T-cell (primary cell): Measurements from ENCODE around the gene EGLN1. TPM values are rescaled to one million over a fixed set of nuclear protein-coding genes. Genes with fewer than 3 reads are reported as not detected.

Experiments
- ATAC-seq, 4 experiments: fragments of 200-7000 bp in 3 of 4; fragments of 150-1000 bp in 1 of 4; cut with Tn5 transposase; replicated peaks in 1 of 4; 1 replicate in 3 of 4; 2 replicates in 1 of 4; pipeline ENCODE4 v1.10.0; 2021; ENCODE audit warnings: moderate library complexity in 3 of 4, mild to moderate bottlenecking in 2 of 4, moderate number of reproducible peaks in 1 of 4
- CTCF ChIA-PET, 2 donors: fragments of 300-600 bp; sonication (Branson Sonifier 250); formaldehyde crosslinking; loops; one replicate each; lab custom pipeline; 2022; ENCODE audit warnings: antibody characterized with exemption in 2 of 2; lab: Charles Lee
- POLR2A ChIA-PET, 2 donors: fragments of 300-600 bp; sonication (Branson Sonifier 250); formaldehyde crosslinking; loops; one replicate each; lab custom pipeline; 2022; ENCODE audit warnings: antibody characterized with exemption in 2 of 2; lab: Charles Lee
- DNase-seq, 35 experiments: peaks; one replicate each; pipeline versions ENCODE4 v3.0.0 to v3.0.0-alpha.2; 2013 to 2023
- H3K27ac ChIP-seq: one replicate; pipeline ENCODE4 v1.5.1; 2013; ENCODE audit warnings: low read length
- H3K27me3 ChIP-seq, 2 experiments: replicated peaks in 1 of 2; 1 replicate in 1 of 2; 2 replicates in 1 of 2; pipeline versions ENCODE4 v1.6.1 to v1.7.0; 2013; ENCODE audit warnings: low read length in 1 of 2, mixed read lengths in 1 of 2; ENCODE audit not compliant: control insufficient read depth in 2 of 2, insufficient read depth in 2 of 2; ENCODE audit errors: extremely low read depth in 1 of 2
- H3K36me3 ChIP-seq, 2 donors: 1 replicate in 1 of 2; 2 replicates in 1 of 2; pipeline versions ENCODE4 v1.6.1 to v1.7.0; 2013; ENCODE audit warnings: low read length in 1 of 2; ENCODE audit not compliant: control insufficient read depth in 2 of 2, insufficient read depth in 1 of 2; ENCODE audit errors: extremely low read depth in 1 of 2
- H3K4me1 ChIP-seq, 2 experiments: 1 replicate in 1 of 2; 2 replicates in 1 of 2; pipeline versions ENCODE4 v1.6.1 to v1.7.0; 2013; ENCODE audit warnings: low read length in 2 of 2, mixed read lengths in 1 of 2; ENCODE audit not compliant: insufficient read depth in 2 of 2, control insufficient read depth in 1 of 2; ENCODE audit errors: extremely low read depth in 1 of 2
- H3K4me3 ChIP-seq, 2 donors: 1 replicate in 1 of 2; 2 replicates in 1 of 2; pipeline versions ENCODE4 v1.5.1 to v1.7.0; 2013; ENCODE audit warnings: mild to moderate bottlenecking in 2 of 2, low read length in 1 of 2, moderate library complexity in 1 of 2; ENCODE audit not compliant: control insufficient read depth in 1 of 2; ENCODE audit errors: extremely low read depth in 1 of 2
- H3K9me3 ChIP-seq: 2 replicates; pipeline ENCODE4 v1.7.0; 2013
- H3K27ac Mint-ChIP-seq, 2 donors: one replicate each; pipeline ENCODE4 v1.8.0; 2020 to 2021; ENCODE audit warnings: mild to moderate bottlenecking in 2 of 2, mixed read lengths in 2 of 2
- H3K27me3 Mint-ChIP-seq, 2 donors: one replicate each; pipeline ENCODE4 v1.8.0; 2021 to 2022; ENCODE audit warnings: mixed read lengths in 2 of 2
- H3K36me3 Mint-ChIP-seq: one replicate; pipeline ENCODE4 v1.8.0; 2021; ENCODE audit warnings: mixed read lengths
- H3K4me1 Mint-ChIP-seq, 3 donors: one replicate each; pipeline ENCODE4 v1.8.0; 2020 to 2022; ENCODE audit warnings: mixed read lengths in 3 of 3, mild to moderate bottlenecking in 1 of 3
- H3K4me3 Mint-ChIP-seq, 3 donors: one replicate each; pipeline ENCODE4 v1.8.0; 2020 to 2022; ENCODE audit warnings: mild to moderate bottlenecking in 3 of 3, mixed read lengths in 3 of 3, moderate library complexity in 3 of 3
- H3K9me3 Mint-ChIP-seq, 3 donors: one replicate each; pipeline ENCODE4 v1.8.0; 2020 to 2022; ENCODE audit warnings: mixed read lengths in 3 of 3
- WGBS: methylation state at CpG from one replicate; pipeline ENCODE4 v1.1.5; 2013; ENCODE audit warnings: missing lambda C conversion rate; ENCODE audit not compliant: insufficient coverage; 5-methylcytosine and 5-hydroxymethylcytosine counted together
- total RNA-seq, 35 experiments: library from RNA in 6 of 35; stranded (reverse) in 6 of 35; fragments of 120-200 nt in 1 of 35; gene quantifications; one replicate each; pipeline versions ENCODE4 v1.2.1 to v1.2.4 and lab custom pipeline; 2013 to 2026

EGLN1 gene
- total RNA-seq, 5 donors from 2014 or later (not counting 1 experiment from before 2014, with no cell fraction given), result 13.9 to 20.8 (median 18.5) TPM

- H3K27me3 ChIP-seq, result no peaks in the 10 kb centered on the region
- ATAC-seq (no peak), DNase-seq (no peak)
- 97% methylated on average over 4 of the region's 6 CpGs for WGBS
- H3K27me3 Mint-ChIP-seq, result no peaks in the 10 kb centered on the region
- H3K4me1 ChIP-seq, result peaks cover 0 to 4% of the 10 kb centered on the region in 2 experiments
- H3K9me3 ChIP-seq, result no peaks in the 10 kb centered on the region
- H3K27ac Mint-ChIP-seq, result no peak overlapping the region
- POLR2A ChIA-PET, result interaction anchor here in 1 of 2 donors (0.7 kb wide), 1 partner anchor 375 kb away, joined by 3 read pairs; no protein-coding TSS in a partner anchor
- CTCF ChIA-PET, result no interaction called here
- H3K4me3 Mint-ChIP-seq, result no peak overlapping the region
- no peak overlapping the region for H3K4me3 ChIP-seq
- peaks cover 0 to 6% of the 10 kb centered on the region in 2 donors for H3K36me3 ChIP-seq
- peaks cover 23% of the 10 kb centered on the region for H3K36me3 Mint-ChIP-seq
- peaks cover 17 to 34% (median 32%) of the 10 kb centered on the region in 3 donors for H3K4me1 Mint-ChIP-seq
- no peak overlapping the region for H3K27ac ChIP-seq
- no peaks in the 10 kb centered on the region for H3K9me3 Mint-ChIP-seq
These were observed 13.5 kb downstream of the EGLN1 start for GRCh38 chr1:231408528-231409094.

DNA sequence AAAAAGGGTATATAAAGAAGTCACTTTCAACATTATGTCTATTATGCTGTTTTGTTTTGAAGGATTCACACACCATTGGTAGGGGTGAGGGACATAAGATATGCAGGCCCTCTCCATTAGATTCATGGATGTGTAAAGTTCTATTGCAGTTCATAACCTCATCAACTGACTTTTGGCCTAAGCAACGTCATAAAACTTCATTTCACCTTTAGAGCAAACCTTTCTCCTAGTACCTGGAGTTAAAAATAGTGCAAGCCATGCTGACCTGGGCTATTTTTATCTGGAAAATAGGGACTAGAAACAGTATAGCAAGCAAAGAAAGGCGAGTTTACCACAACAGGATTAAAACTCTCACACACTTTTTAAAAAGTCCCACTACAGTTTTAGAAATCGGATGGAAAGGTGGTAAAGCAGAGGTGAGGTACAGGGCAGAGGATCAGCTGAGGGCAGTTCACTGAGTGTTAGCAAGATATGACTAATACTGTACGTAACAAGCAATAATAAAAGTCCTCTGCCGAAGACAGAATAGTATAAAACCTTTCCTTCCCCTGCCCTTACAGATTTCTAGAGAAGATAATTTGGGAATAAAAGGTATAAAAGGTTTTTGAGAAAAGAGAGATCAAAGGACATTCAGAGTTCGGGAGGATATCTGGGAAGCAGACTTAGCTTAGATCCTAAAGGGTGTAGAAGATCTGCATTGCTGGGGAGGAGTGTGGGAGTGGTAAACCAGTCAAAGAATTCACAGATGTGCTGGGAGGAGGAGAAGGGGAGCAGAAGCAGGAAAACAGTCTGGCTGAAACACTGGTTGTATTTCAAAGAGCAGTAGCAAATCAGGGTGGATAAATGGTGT is 14.3 kb downstream of the EGLN1 start:
- DNase-seq, result no peak
- Histone ChIP-seq H3K4me1 (no peaks in the 10 kb centered on the region), H3K27me3 (no peaks in the 10 kb centered on the region), H3K9me3 (no peaks in the 10 kb centered on the region), H3K27ac (no peak overlapping the region), H3K36me3 (peaks cover 0 to 6% of the 10 kb centered on the region in 2 donors), H3K4me3 (no peak overlapping the region)
- Mint-ChIP-seq H3K36me3 (peaks cover 16% of the 10 kb centered on the region), H3K4me3 (no peak overlapping the region), H3K27ac (no peak overlapping the region), H3K9me3 (no peaks in the 10 kb centered on the region), H3K4me1 (peaks cover 8 to 29% (median 27%) of the 10 kb centered on the region in 3 donors), H3K27me3 (no peaks in the 10 kb centered on the region)
- no peak for ATAC-seq
- CTCF ChIA-PET, result no interaction called here
- WGBS, result 77% methylated on average over 1 of the region's 6 CpGs
- POLR2A ChIA-PET, result interaction anchor here in 1 of 2 donors (0.7 kb wide), 1 partner anchor 376 kb away, joined by 3 read pairs; no protein-coding TSS in a partner anchor

GRCh38 chr1:231407049-231407448 is 15.0 kb downstream of the EGLN1 start:
- Mint-ChIP-seq H3K36me3 (peaks cover 9% of the 10 kb centered on the region), H3K9me3 (no peaks in the 10 kb centered on the region), H3K4me1 (peaks cover 7 to 22% (median 21%) of the 10 kb centered on the region in 3 donors), H3K27me3 (no peaks in the 10 kb centered on the region), H3K4me3 (no peak overlapping the region), H3K27ac (no peak overlapping the region)
- Histone ChIP-seq H3K4me1 (no peaks in the 10 kb centered on the region), H3K27me3 (no peaks in the 10 kb centered on the region), H3K27ac (no peak overlapping the region), H3K4me3 (no peak overlapping the region), H3K9me3 (no peaks in the 10 kb centered on the region), H3K36me3 (peaks cover 0 to 6% of the 10 kb centered on the region in 2 donors)
- DNase-seq (no peak), ATAC-seq (no peak)
- CTCF ChIA-PET, result no interaction called here
- no CpG with 5 or more reads among the region's 3 CpGs for WGBS
- POLR2A ChIA-PET, result no interaction called here

DNA sequence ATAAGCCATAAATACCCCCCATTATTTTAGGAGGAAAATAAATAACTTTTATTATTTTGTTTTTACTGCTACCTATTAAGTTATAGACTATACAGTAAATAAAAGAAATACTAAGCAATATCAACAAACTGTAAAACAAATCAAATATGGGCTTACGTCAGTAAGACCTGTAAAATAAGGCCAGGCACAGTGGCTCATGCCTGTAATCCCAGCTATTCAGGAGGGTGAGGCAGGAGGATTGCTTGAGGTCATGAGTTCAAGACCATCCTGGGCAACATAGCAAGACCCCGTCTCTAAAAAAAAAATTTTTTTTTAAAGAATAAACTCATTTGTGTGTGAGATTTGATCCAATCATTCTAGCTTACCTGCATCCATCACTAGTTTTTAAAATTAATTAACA is 17.8 kb downstream of the EGLN1 start:
- H3K36me3 Mint-ChIP-seq, result peaks cover 9% of the 10 kb centered on the region
- H3K36me3 ChIP-seq, result peaks cover 0 to 6% of the 10 kb centered on the region in 2 donors
- H3K4me1 ChIP-seq, result no peaks in the 10 kb centered on the region
- ChIA-PET POLR2A (interaction anchor here (0.6 to 0.7 kb wide), 2 partner anchors 42 to 199 kb away, joined by 4 to 5 read pairs; no protein-coding TSS in a partner anchor), CTCF (interaction anchor here (0.6 to 1.9 kb wide), 6 partner anchors 10 to 1754 kb away, joined by 3 to 17 read pairs (median 5); partner anchors contain the start of genes EXOC8 (in 1 of the 2) and SPRTN (in 1 of the 2))
- peaks cover 16 to 36% (median 34%) of the 10 kb centered on the region in 3 donors for H3K4me1 Mint-ChIP-seq
- H3K4me3 Mint-ChIP-seq, result no peak overlapping the region
- H3K4me3 ChIP-seq, result no peak overlapping the region
- WGBS, result 100% methylated on average over 1 of the region's 2 CpGs
- ATAC-seq (no peak), DNase-seq (no peak)
- H3K9me3 Mint-ChIP-seq, result no peaks in the 10 kb centered on the region
- no peaks in the 10 kb centered on the region for H3K9me3 ChIP-seq
- no peak overlapping the region for H3K27ac ChIP-seq
- no peak overlapping the region for H3K27ac Mint-ChIP-seq
- no peaks in the 10 kb centered on the region for H3K27me3 Mint-ChIP-seq
- H3K27me3 ChIP-seq, result no peaks in the 10 kb centered on the region

DNA sequence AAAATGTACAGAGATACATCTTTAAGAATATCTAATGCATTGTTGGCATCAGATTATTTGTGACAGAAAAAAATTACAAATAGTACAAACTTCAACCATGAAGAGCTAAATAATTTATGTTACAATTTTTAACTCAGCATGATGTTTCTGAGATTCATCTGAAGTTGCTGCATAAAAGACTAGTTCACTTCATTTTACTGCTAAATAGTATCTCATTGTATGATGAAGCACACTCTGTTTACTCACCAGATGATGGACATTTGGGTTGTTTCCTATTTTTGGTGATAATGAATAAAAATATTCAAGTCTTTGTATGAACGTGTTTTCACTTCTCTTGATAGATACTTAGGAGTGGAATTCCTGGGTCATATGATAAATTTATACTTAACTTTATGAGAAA is 20.6 kb downstream of the EGLN1 start:
- peaks cover 42 to 59% (median 58%) of the 10 kb centered on the region in 3 donors for H3K4me1 Mint-ChIP-seq
- no peaks in the 10 kb centered on the region for H3K4me1 ChIP-seq
- CTCF ChIA-PET, result interaction anchor here in 1 of 2 donors (0.6 kb wide), 1 partner anchor 32 kb away, joined by 5 read pairs; no protein-coding TSS in a partner anchor
- ATAC-seq, result no peak
- POLR2A ChIA-PET, result no interaction called here
- no peaks in the 10 kb centered on the region for H3K9me3 ChIP-seq
- WGBS, result no CpG with 5 or more reads among the region's 1 CpG
- H3K27me3 Mint-ChIP-seq, result no peaks in the 10 kb centered on the region
- no peak overlapping the region for H3K27ac Mint-ChIP-seq
- H3K4me3 ChIP-seq, result no peak overlapping the region
- H3K27me3 ChIP-seq, result no peaks in the 10 kb centered on the region
- no peaks in the 10 kb centered on the region for H3K9me3 Mint-ChIP-seq
- H3K36me3 Mint-ChIP-seq, result peaks cover 21% of the 10 kb centered on the region
- H3K4me3 Mint-ChIP-seq, result no peak overlapping the region
- no peaks in the 10 kb centered on the region for H3K36me3 ChIP-seq
- H3K27ac ChIP-seq, result no peak overlapping the region
- DNase-seq, result no peak

DNA sequence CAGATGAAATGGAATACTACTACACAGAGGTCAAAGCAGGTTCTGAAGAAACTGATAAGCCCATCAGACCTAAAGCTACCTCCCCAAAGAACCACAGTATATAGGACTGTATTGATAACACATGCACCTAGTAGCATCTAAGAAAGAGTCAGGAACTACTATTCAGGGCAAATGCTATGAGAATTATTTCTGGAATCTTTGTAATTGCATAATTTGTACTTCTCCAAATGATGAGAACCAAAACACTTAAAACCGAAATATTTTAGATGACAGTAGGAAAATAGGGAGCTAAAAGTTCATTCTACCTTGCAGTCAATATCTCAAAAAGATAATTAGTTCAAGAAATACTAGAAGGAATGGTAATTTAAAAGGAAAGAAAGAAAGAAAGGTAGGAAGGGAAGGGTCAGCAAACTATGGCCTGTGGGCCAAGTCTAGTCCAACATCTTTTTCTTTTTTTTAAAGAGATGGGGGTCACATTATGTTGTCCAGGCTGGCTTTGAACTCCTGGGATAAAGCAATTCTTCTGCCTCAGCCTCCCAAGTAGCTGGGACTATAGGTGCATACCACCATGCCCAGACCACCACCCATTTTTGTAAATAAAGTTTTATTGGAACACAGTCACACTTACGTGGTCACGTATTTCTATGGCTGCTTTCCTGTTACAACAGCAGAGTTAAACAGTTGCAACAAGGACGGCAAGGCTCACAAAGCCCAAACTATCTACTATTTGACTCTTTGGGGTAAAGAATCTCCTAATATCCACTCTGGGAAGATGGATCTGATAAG is 24.0 kb downstream of the EGLN1 start:
- no peak for ATAC-seq
- POLR2A ChIA-PET, result no interaction called here

More for the DNA sequence above, 24.0 kb downstream of the EGLN1 start:
- CTCF ChIA-PET, result no interaction called here
- Histone ChIP-seq H3K4me3 (no peak overlapping the region), H3K27ac (no peak overlapping the region), H3K36me3 (no peaks in the 10 kb centered on the region), H3K4me1 (no peaks in the 10 kb centered on the region), H3K9me3 (no peaks in the 10 kb centered on the region), H3K27me3 (no peaks in the 10 kb centered on the region)
- no peaks in the 10 kb centered on the region for H3K27me3 Mint-ChIP-seq
- no peak overlapping the region for H3K27ac Mint-ChIP-seq
- H3K9me3 Mint-ChIP-seq, result no peaks in the 10 kb centered on the region
- no CpG with 5 or more reads among the region's 4 CpGs for WGBS
- H3K36me3 Mint-ChIP-seq, result peaks cover 12% of the 10 kb centered on the region
- DNase-seq, result no peak
- peaks cover 72 to 76% (median 75%) of the 10 kb centered on the region in 3 donors for H3K4me1 Mint-ChIP-seq
- H3K4me3 Mint-ChIP-seq, result no peak overlapping the region
